ENCODE results near the gene CSF3R. TPM values are rescaled to one million over a fixed set of nuclear protein-coding genes. Genes with fewer than 3 reads are reported as not detected.

CSF3R gene
- total RNA-seq, 1 donor from 2014 or later: 0.20 TPM

- peaks cover 2% of the 10 kb centered on the region for H3K36me3 Mint-ChIP-seq (ENCODE audit: low read depth, unreplicated experiment)
- Histone ChIP-seq H3K9me3 (ENCODE audit: insufficient read depth, low read depth, low read length) (no peaks in the 10 kb centered on the region), H3K9ac (ENCODE audit: low read length) (peak overlapping the region; percentile 95), H3K27me3 (ENCODE audit: insufficient read depth, low read length) (no peaks in the 10 kb centered on the region), H3K4me1 (ENCODE audit: insufficient read depth, low read length) (peaks cover 11% of the 10 kb centered on the region), H3K4me3 (ENCODE audit: insufficient read depth, low read depth, low read length) (peak overlapping the region; percentile 97), H4K20me1 (ENCODE audit: insufficient read depth, low read length) (no peaks in the 10 kb centered on the region), H3K79me2 (ENCODE audit: insufficient read depth, low read length) (peaks cover 17% of the 10 kb centered on the region), H2AFZ (ENCODE audit: low read depth, low read length) (peak overlapping the region; percentile 94), H3K36me3 (ENCODE audit: insufficient read depth, low read length) (peaks cover 16% of the 10 kb centered on the region), H3K4me2 (ENCODE audit: low read length) (peak overlapping the region; percentile 96), H3K27ac (ENCODE audit: low read depth, low read length) (peak overlapping the region; percentile 84)
- H3K4me3 Mint-ChIP-seq (ENCODE audit: unreplicated experiment): peak overlapping the region; percentile 97
- no peak for FAIRE-seq
- TF ChIP-seq EZH2 (IDR thresholded peaks at IDR 0.05; ENCODE audit: insufficient read depth, low read length): no peak
- no peaks in the 10 kb centered on the region for H3K9me3 Mint-ChIP-seq (ENCODE audit: unreplicated experiment)
- peaks cover 2% of the 10 kb centered on the region for H3K27me3 Mint-ChIP-seq (ENCODE audit: low read depth, unreplicated experiment)
- H3K4me1 Mint-ChIP-seq (ENCODE audit: low read depth, unreplicated experiment): peaks cover 5% of the 10 kb centered on the region
- peak; percentile 10 for DNase-seq (ENCODE audit: low read depth)
- H3K27ac Mint-ChIP-seq (ENCODE audit: unreplicated experiment): peak overlapping the region; percentile 99
These were observed 17.9 kb downstream of the CSF3R start for GRCh38 chr1:36464605-36465393.

- Mint-ChIP-seq H3K9me3 (ENCODE audit: unreplicated experiment) (no peaks in the 10 kb centered on the region), H3K27me3 (ENCODE audit: low read depth, unreplicated experiment) (peaks cover 2% of the 10 kb centered on the region), H3K36me3 (ENCODE audit: low read depth, unreplicated experiment) (peaks cover 2% of the 10 kb centered on the region), H3K27ac (ENCODE audit: unreplicated experiment) (peak within 1 kb of the TSS; percentile 99), H3K4me3 (ENCODE audit: unreplicated experiment) (peak within 1 kb of the TSS; percentile 97), H3K4me1 (ENCODE audit: low read depth, unreplicated experiment) (peaks cover 6% of the 10 kb centered on the region)
- Histone ChIP-seq H3K9ac (ENCODE audit: low read length) (peak within 1 kb of the TSS; percentile 95), H3K4me3 (ENCODE audit: insufficient read depth, low read depth, low read length) (peak within 1 kb of the TSS; percentile 97), H3K4me2 (ENCODE audit: low read length) (peak within 1 kb of the TSS; percentile 96), H3K27ac (ENCODE audit: low read depth, low read length) (peak within 1 kb of the TSS; percentile 84), H3K79me2 (ENCODE audit: insufficient read depth, low read length) (peaks cover 17% of the 10 kb centered on the region), H3K27me3 (ENCODE audit: insufficient read depth, low read length) (no peaks in the 10 kb centered on the region), H3K4me1 (ENCODE audit: insufficient read depth, low read length) (peaks cover 11% of the 10 kb centered on the region), H2AFZ (ENCODE audit: low read depth, low read length) (peak within 1 kb of the TSS; percentile 94), H4K20me1 (ENCODE audit: insufficient read depth, low read length) (no peaks in the 10 kb centered on the region), H3K9me3 (ENCODE audit: insufficient read depth, low read depth, low read length) (no peaks in the 10 kb centered on the region), H3K36me3 (ENCODE audit: insufficient read depth, low read length) (peaks cover 20% of the 10 kb centered on the region)
- FAIRE-seq: peak; percentile 89
- DNase-seq (ENCODE audit: low read depth): peak; percentile 91
- TF ChIP-seq EZH2 (IDR thresholded peaks at IDR 0.05; ENCODE audit: insufficient read depth, low read length) (no peak), CTCF (IDR thresholded peaks at IDR 0.05; ENCODE audit: insufficient read depth, low read depth, low read length) (no peak)
These were observed 18.7 kb downstream of the CSF3R start, which contains the start of gene MRPS15 for GRCh38 chr1:36463803-36464604. Gene MRPS15 (minus strand): TSS chr1:36464384. CDS start chr1:36464275, 109 bp downstream.

GRCh38 chr1:36463463-36463802 is 19.3 kb downstream of the CSF3R start:
- Mint-ChIP-seq H3K27ac (ENCODE audit: unreplicated experiment) (peak overlapping the region; percentile 99), H3K9me3 (ENCODE audit: unreplicated experiment) (no peaks in the 10 kb centered on the region), H3K4me3 (ENCODE audit: unreplicated experiment) (peak overlapping the region; percentile 97), H3K4me1 (ENCODE audit: low read depth, unreplicated experiment) (peaks cover 10% of the 10 kb centered on the region), H3K27me3 (ENCODE audit: low read depth, unreplicated experiment) (peaks cover 2% of the 10 kb centered on the region), H3K36me3 (ENCODE audit: low read depth, unreplicated experiment) (peaks cover 6% of the 10 kb centered on the region)
- Histone ChIP-seq H4K20me1 (ENCODE audit: insufficient read depth, low read length) (no peaks in the 10 kb centered on the region), H3K27me3 (ENCODE audit: insufficient read depth, low read length) (no peaks in the 10 kb centered on the region), H3K4me2 (ENCODE audit: low read length) (peak overlapping the region; percentile 96), H3K9ac (ENCODE audit: low read length) (peak overlapping the region; percentile 95), H3K27ac (ENCODE audit: low read depth, low read length) (peak overlapping the region; percentile 84), H3K36me3 (ENCODE audit: insufficient read depth, low read length) (peaks cover 25% of the 10 kb centered on the region), H3K9me3 (ENCODE audit: insufficient read depth, low read depth, low read length) (no peaks in the 10 kb centered on the region), H2AFZ (ENCODE audit: low read depth, low read length) (peak overlapping the region; percentile 94), H3K4me3 (ENCODE audit: insufficient read depth, low read depth, low read length) (peak overlapping the region; percentile 97), H3K79me2 (ENCODE audit: insufficient read depth, low read length) (peaks cover 17% of the 10 kb centered on the region), H3K4me1 (ENCODE audit: insufficient read depth, low read length) (peaks cover 11% of the 10 kb centered on the region)
- FAIRE-seq (no peak), DNase-seq (ENCODE audit: low read depth) (no peak)
- no peak for TF ChIP-seq EZH2 (IDR thresholded peaks at IDR 0.05; ENCODE audit: insufficient read depth, low read length)
- no peak for TF ChIP-seq CTCF (IDR thresholded peaks at IDR 0.05; ENCODE audit: insufficient read depth, low read depth, low read length)

Data from astrocyte (in vitro differentiated cells and primary cell).